PC-9 (cell line): ENCODE measurements around the gene CACNA1E. TPM values are rescaled to one million over a fixed set of nuclear protein-coding genes. Genes with fewer than 3 reads are reported as not detected.

Experiments
- BruUV-seq: library from RNA; stranded (reverse); fragments of 400-500 nt; replicated peaks from 2 replicates; lab custom pipeline; 2021; lab: Mats Ljungman, UMichigan
- CTCF ChIA-PET: fragments of 300-600 bp; sonication (Branson Sonifier 250); formaldehyde crosslinking; loops from one replicate; lab custom pipeline; 2022; ENCODE audit warnings: antibody characterized with exemption; lab: Charles Lee
- POLR2A ChIA-PET: fragments of 300-600 bp; sonication (Branson Sonifier 250); formaldehyde crosslinking; loops from one replicate; lab custom pipeline; 2022; ENCODE audit warnings: antibody characterized with exemption; ENCODE audit not compliant: unreplicated experiment; lab: Charles Lee
- DNase-seq, 2 experiments: peaks; one replicate each; pipeline versions ENCODE4 v3.0.0 to v3.0.0-alpha.2; 2015 to 2022; ENCODE audit warnings: mixed read lengths in 1 of 2
- H2AFZ ChIP-seq: fragments of 200-600 bp; sonication (generic); 2 replicates; pipeline ENCODE4 v1.8.1; 2017; ENCODE audit warnings: antibody characterized with exemption
- H3F3A ChIP-seq: fragments of 200-600 bp; sonication (generic); 2 replicates; pipeline ENCODE4 v1.8.1; 2017; ENCODE audit warnings: antibody characterized with exemption, mild to moderate bottlenecking, low read depth; ENCODE audit not compliant: insufficient read depth
- H3K27ac ChIP-seq: fragments of 200-600 bp; sonication (generic); 2 replicates; pipeline ENCODE4 v1.6.1; 2016; ENCODE audit warnings: mixed run types
- H3K27me3 ChIP-seq: fragments of 200-600 bp; sonication (generic); 2 replicates; pipeline ENCODE4 v1.6.1; 2016; ENCODE audit warnings: low read depth, mixed run types; ENCODE audit not compliant: insufficient read depth
- H3K36me3 ChIP-seq: fragments of 200-600 bp; sonication (generic); 2 replicates; pipeline ENCODE4 v1.6.1; 2016; ENCODE audit warnings: low read depth, mixed run types
- H3K4me1 ChIP-seq: fragments of 200-600 bp; sonication (generic); replicated peaks from 2 replicates; pipeline ENCODE4 v1.6.1; 2016; ENCODE audit warnings: mixed run types; ENCODE audit not compliant: insufficient read depth
- H3K4me2 ChIP-seq: fragments of 200-600 bp; sonication (generic); 2 replicates; pipeline ENCODE4 v1.6.1; 2017; ENCODE audit warnings: mixed run types
- H3K4me3 ChIP-seq: fragments of 200-600 bp; sonication (generic); 2 replicates; pipeline ENCODE4 v1.6.1; 2016; ENCODE audit warnings: mixed run types
- H3K79me2 ChIP-seq: fragments of 200-600 bp; sonication (generic); 2 replicates; pipeline ENCODE4 v1.6.1; 2017; ENCODE audit warnings: low read depth, mixed run types
- H3K9me2 ChIP-seq: fragments of 200-600 bp; sonication (generic); 2 replicates; pipeline ENCODE4 v1.8.1; 2017; ENCODE audit warnings: mild to moderate bottlenecking; ENCODE audit not compliant: insufficient read depth
- H3K9me3 ChIP-seq: fragments of 200-600 bp; sonication (generic); 2 replicates; pipeline ENCODE4 v1.8.1; 2016; ENCODE audit warnings: low read depth; ENCODE audit not compliant: insufficient read depth
- H4K20me1 ChIP-seq: fragments of 200-600 bp; sonication (generic); 2 replicates; pipeline ENCODE4 v1.8.1; 2017; ENCODE audit not compliant: insufficient read depth
- EZH2 ChIP-seq: fragments of 200-600 bp; sonication (generic); IDR thresholded peaks from 2 replicates; pipeline ENCODE4 v1.8.0; 2017; ENCODE audit warnings: antibody characterized with exemption, low read depth
- intact Hi-C: fragments of 100-400 bp; cut with micrococcal nuclease; formaldehyde crosslinking; loops from one replicate; pipeline ENCODE4 v1.10.0; 2022; ENCODE audit not compliant: unreplicated experiment
- total RNA-seq: library from RNA; stranded (reverse); gene quantifications from 2 replicates; pipeline ENCODE4 v1.2.3, GENCODE V29; 2021
- TF ChIP-seq, protein P1 (sequence below): fragments of 200-600 bp; sonication (generic); conservative IDR thresholded peaks from 2 replicates; pipeline ENCODE4 v1.6.1; 2017; ENCODE audit warnings: mixed run types, antibody characterized with exemption, mild to moderate bottlenecking, moderate library complexity

CACNA1E gene
- total RNA-seq, 1 experiment from 2014 or later, result not detected

DNA sequence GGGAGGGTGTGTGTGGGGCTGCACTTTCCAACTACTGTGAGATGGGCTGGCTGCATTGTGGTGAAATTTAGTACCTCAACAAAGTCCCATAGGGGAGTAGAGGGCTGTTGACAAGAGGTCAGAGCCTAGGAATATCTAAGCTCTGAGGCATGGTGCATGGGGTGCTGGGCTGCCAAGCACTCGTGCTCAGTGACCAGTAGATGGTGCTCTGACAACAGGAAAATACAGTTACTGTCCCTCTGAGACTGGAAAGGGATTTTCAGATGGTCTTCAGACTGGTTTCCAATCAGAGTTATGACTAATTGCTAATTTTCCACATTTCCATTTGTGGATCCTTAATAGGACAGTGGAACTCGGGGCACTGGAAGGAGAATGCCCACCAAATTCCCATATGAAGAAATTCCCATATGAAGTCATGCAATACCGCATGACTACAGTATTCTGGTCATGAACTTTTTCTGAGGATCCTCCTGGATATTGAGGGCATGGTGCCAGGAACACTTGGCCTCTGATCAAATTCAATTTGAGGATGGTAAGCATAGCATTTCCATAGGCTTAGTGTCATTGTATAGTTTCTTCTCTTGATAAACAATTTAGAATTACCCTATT is 4.1 kb upstream of the CACNA1E start:
- no peaks in the 10 kb centered on the region for H3K4me1 ChIP-seq
- H2AFZ ChIP-seq, result no peak overlapping the region
- TF ChIP-seq EZH2, result no peak
- TF ChIP-seq, protein P1, sequence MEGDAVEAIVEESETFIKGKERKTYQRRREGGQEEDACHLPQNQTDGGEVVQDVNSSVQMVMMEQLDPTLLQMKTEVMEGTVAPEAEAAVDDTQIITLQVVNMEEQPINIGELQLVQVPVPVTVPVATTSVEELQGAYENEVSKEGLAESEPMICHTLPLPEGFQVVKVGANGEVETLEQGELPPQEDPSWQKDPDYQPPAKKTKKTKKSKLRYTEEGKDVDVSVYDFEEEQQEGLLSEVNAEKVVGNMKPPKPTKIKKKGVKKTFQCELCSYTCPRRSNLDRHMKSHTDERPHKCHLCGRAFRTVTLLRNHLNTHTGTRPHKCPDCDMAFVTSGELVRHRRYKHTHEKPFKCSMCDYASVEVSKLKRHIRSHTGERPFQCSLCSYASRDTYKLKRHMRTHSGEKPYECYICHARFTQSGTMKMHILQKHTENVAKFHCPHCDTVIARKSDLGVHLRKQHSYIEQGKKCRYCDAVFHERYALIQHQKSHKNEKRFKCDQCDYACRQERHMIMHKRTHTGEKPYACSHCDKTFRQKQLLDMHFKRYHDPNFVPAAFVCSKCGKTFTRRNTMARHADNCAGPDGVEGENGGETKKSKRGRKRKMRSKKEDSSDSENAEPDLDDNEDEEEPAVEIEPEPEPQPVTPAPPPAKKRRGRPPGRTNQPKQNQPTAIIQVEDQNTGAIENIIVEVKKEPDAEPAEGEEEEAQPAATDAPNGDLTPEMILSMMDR, result peak; percentile 71
- H3K79me2 ChIP-seq, result no peaks in the 10 kb centered on the region
- CTCF ChIA-PET, result interaction anchor here (1.2 kb wide), 1 partner anchor 602 kb away, joined by 5 read pairs; no protein-coding TSS in a partner anchor
- H3K27me3 ChIP-seq, result peaks cover 38% of the 10 kb centered on the region
- no peak overlapping the region for H3K4me3 ChIP-seq
- peak in 1 of 2 experiments; percentile 24 for DNase-seq
- H3K4me2 ChIP-seq, result no peak overlapping the region
- no peaks in the 10 kb centered on the region for H3K9me2 ChIP-seq
- no peak overlapping the region for H3K27ac ChIP-seq
- no peaks in the 10 kb centered on the region for H3K36me3 ChIP-seq
- H3F3A ChIP-seq, result no peaks in the 10 kb centered on the region
- intact Hi-C loops, result loop anchor here (1.0 to 5.0 kb wide), 2 partner anchors 458 to 1303 kb away; no protein-coding TSS in a partner anchor
- no peaks in the 10 kb centered on the region for H3K9me3 ChIP-seq
- no TSS peak for BruUV-seq
- POLR2A ChIA-PET, result no interaction called here
- no peaks in the 10 kb centered on the region for H4K20me1 ChIP-seq

DNA sequence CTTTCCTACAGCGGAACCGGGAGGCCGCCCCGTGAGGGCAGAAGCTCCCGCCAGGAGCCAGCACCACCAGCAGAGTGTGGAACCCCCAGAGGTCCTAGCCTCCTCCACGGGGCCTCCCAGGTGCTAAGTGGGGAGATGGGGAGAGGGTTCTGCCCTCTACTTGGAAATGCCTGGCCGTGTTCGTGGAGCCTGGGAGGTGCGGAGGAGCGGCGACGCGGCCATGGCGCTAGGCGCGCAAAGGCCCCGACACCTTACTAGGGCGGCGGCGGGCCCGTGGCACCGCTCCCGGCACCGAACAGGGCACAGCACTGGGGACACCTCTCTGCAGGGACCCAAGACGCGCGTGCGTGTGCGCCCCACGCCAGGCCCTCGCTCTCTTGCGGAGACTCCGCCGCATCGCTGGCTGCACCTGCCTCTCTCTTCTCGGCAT is 1.3 kb upstream of the CACNA1E start:
- no peak overlapping the region for H3K4me2 ChIP-seq
- H3K27ac ChIP-seq, result no peak overlapping the region
- H3K9me3 ChIP-seq, result no peaks in the 10 kb centered on the region
- H3K79me2 ChIP-seq, result no peaks in the 10 kb centered on the region
- no peak for DNase-seq
- no peaks in the 10 kb centered on the region for H3K36me3 ChIP-seq
- no peaks in the 10 kb centered on the region for H3K9me2 ChIP-seq
- no peaks in the 10 kb centered on the region for H3K4me1 ChIP-seq
- no peaks in the 10 kb centered on the region for H4K20me1 ChIP-seq
- H3K27me3 ChIP-seq, result peaks cover 49% of the 10 kb centered on the region
- TF ChIP-seq, protein P1, result no peak
- TF ChIP-seq EZH2, result no peak
- no TSS peak for BruUV-seq
- ChIA-PET CTCF (no interaction called here), POLR2A (no interaction called here)
- H3F3A ChIP-seq, result no peaks in the 10 kb centered on the region
- no peak overlapping the region for H2AFZ ChIP-seq
- H3K4me3 ChIP-seq, result no peak overlapping the region
- intact Hi-C loops, result no loop called here

DNA sequence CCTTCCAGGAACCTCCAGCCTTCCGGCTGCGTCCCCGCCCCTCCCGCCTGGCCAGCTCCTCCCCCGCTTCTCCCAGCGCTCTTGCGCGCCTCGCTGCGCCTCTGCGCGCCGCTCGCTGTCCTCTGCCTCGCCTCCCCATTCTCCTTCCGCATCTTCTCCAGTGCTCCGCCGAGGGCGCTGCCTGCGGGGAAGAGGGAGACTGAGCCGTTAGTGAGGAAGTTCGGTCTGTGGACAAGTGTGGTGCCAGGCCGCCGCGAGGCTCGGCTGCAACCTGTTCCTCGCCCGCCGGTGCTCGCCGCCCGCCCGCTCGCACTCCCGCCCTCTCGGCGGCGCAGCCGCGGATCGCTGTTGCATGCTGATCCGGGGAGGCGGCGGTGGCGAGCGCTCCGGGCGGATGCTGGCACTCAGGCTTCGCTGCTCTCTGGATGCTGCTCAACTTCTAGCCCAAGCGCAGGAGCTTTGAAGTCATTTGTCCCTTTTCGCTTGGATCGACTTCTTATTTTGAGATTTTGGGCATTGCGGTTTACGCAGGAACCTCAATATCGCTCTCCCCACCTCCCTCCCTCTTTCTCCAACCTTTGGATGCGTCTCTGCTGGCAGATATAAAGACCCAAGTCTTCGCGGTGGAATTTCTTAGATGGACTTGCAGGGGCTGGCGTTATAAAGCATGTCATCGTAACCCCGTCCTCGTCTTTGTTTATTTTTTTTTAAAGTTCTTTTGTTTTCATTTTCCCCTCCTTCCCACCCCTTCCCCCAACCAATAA is 614 bp upstream of the CACNA1E start:
- H3K79me2 ChIP-seq, result no peaks in the 10 kb centered on the region
- H2AFZ ChIP-seq, result no peak overlapping the region
- no peak overlapping the region for H3K4me2 ChIP-seq
- no TSS peak for BruUV-seq
- H3F3A ChIP-seq, result no peaks in the 10 kb centered on the region
- ChIA-PET POLR2A (no interaction called here), CTCF (no interaction called here)
- no peak overlapping the region for H3K27ac ChIP-seq
- no peaks in the 10 kb centered on the region for H3K9me2 ChIP-seq
- no peaks in the 10 kb centered on the region for H3K36me3 ChIP-seq
- no peak for TF ChIP-seq EZH2
- TF ChIP-seq, protein P1, result no peak
- DNase-seq, result no peak
- peaks cover 50% of the 10 kb centered on the region for H3K27me3 ChIP-seq
- intact Hi-C loops, result no loop called here
- no peaks in the 10 kb centered on the region for H3K4me1 ChIP-seq
- H3K4me3 ChIP-seq, result no peak overlapping the region
- no peaks in the 10 kb centered on the region for H3K9me3 ChIP-seq
- H4K20me1 ChIP-seq, result no peaks in the 10 kb centered on the region
